Measurements from ENCODE around the gene F2RL3. TPM values are rescaled to one million over a fixed set of nuclear protein-coding genes. Genes with fewer than 3 reads are reported as not detected.

Gene F2RL3
- total RNA-seq: 1 to 10 TPM; 1.6 to 2.1 TPM

DNA sequence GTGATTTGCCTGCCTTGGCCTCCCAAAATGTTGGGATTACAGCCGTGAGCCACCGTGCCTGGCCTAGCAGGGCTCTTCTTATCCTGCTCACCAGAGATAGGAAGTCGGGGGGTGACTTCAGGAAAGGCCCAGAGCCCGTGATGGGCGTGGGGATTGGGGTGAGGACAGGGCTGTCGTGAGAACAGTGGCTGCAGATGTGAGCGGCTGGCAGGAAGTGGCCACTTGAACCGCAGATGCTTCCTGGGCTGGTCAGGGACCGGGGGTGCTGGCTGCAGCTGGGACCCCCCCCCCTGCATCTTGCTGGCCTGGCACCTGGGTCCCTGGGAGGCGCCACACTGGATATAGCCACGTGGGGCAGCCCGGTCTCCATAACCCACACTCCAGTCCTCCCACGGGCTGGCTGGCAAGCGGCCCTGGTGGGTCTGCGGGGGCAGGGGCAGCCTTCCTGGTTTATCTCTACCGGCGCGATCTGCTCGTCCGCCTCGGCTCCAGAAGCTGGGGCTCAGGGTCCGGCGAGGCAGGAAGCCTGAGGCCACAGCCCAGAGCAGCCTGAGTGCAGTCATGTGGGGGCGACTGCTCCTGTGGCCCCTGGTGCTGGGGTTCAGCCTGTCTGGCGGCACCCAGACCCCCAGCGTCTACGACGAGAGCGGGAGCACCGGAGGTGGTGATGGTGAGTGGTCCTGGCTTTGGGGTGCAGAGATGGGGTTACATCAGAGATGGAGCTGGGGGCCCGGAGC lies at the start of gene F2RL3:
Gene F2RL3 (plus strand): TSS at position 371 of the 737 bp plus-strand sequence. CDS start 191 bp downstream, at position 562.
- H3K36me3 ChIP-seq (replicated peaks in 1 of 2; ENCODE audit: insufficient read depth in 1 of 2, low read depth in 2 of 2): no peaks in the 10 kb centered on the region
- H3K4me3 ChIP-seq: no peak within 1 kb of the TSS
- TF ChIP-seq POLR2A (IDR thresholded peaks at IDR 0.05): peak in 1 of 3 donors; percentile 13
- TF ChIP-seq, protein P1, sequence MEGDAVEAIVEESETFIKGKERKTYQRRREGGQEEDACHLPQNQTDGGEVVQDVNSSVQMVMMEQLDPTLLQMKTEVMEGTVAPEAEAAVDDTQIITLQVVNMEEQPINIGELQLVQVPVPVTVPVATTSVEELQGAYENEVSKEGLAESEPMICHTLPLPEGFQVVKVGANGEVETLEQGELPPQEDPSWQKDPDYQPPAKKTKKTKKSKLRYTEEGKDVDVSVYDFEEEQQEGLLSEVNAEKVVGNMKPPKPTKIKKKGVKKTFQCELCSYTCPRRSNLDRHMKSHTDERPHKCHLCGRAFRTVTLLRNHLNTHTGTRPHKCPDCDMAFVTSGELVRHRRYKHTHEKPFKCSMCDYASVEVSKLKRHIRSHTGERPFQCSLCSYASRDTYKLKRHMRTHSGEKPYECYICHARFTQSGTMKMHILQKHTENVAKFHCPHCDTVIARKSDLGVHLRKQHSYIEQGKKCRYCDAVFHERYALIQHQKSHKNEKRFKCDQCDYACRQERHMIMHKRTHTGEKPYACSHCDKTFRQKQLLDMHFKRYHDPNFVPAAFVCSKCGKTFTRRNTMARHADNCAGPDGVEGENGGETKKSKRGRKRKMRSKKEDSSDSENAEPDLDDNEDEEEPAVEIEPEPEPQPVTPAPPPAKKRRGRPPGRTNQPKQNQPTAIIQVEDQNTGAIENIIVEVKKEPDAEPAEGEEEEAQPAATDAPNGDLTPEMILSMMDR (IDR thresholded peaks at IDR 0.05): no peak
- intact Hi-C loops (cut with DNase I): no loop called here
- H3K9me3 ChIP-seq: no peaks in the 10 kb centered on the region
- no peaks in the 10 kb centered on the region for H3K4me1 ChIP-seq
- ATAC-seq: peak; percentile 28
- peak within 1 kb of the TSS in 3 of 4 donors; percentile 8 to 39 (median 36) for H3K27ac ChIP-seq
- peak in 3 of 4 donors; percentile 27 to 35 (median 30) for DNase-seq
- 32 to 55% methylated on average over 12 to 23 of the region's 31 CpGs for WGBS, 2 donors
- H3K27me3 ChIP-seq: peaks cover 0 to 10% of the 10 kb centered on the region in 2 donors

DNA sequence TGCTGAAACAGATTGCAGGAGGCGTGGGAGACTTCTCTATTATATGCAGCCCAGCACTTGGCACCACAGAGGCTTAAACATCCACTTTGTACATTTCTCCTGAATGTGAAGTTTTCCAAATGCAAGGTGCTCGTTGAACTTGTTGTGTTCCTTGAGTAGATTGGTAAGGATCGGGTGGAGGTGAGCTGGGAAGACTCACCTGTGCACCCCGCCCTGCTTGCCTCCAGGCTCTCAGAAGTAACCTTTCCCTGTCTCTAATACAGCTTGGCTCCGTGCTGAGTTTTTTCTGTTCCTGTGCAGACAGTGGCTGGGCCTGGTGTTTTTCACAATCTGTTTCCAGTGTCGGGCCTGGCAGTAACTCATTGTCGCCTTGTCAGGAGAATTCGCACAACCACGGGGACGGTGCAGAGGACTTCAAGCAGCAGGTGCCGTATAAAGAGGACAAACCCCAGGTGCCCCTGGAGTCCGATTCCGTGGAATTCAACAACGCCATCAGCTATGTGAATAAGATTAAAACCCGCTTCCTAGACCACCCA lies 47.3 kb upstream of the F2RL3 start:
- intact Hi-C loops (cut with DNase I): no loop called here
- H3K36me3 ChIP-seq (replicated peaks in 1 of 2; ENCODE audit: insufficient read depth in 1 of 2, low read depth in 2 of 2): peaks cover 0 to 9% of the 10 kb centered on the region in 2 donors
- WGBS, 2 donors: 93 to 94% methylated on average over 15 of the region's 15 CpGs

DNA sequence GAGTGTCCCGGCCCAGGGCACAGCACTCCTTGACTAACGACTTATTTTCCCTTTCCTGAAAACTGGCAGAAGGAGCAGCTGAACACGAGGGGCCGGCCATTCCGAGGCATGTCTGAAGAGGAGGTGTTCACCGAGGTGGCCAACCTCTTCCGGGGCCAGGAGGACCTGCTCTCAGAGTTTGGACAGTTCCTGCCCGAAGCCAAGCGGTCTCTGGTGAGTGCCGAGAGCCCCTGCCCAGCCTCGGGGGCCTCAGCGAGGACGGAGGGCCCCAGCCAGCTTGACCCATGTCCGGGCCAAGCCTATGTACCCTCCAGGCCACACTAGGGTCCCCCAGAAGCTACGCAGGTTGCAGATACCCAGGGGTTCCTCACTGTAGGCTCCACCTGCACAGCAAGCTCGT lies 41.9 kb upstream of the F2RL3 start:
- peaks cover 13 to 31% of the 10 kb centered on the region in 2 donors for H3K36me3 ChIP-seq (replicated peaks in 1 of 2; ENCODE audit: insufficient read depth in 1 of 2, low read depth in 2 of 2)
- ATAC-seq: no peak
- TF ChIP-seq, protein P1 (IDR thresholded peaks at IDR 0.05): no peak
- TF ChIP-seq POLR2A (IDR thresholded peaks at IDR 0.05): no peak
- DNase-seq: no peak
- intact Hi-C loops (cut with DNase I): no loop called here
- no peak overlapping the region for H3K4me3 ChIP-seq
- H3K27ac ChIP-seq: no peak overlapping the region
- no peaks in the 10 kb centered on the region for H3K9me3 ChIP-seq
- 89 to 93% methylated on average over 5 to 15 of the region's 16 CpGs for WGBS, 2 donors
- no peaks in the 10 kb centered on the region for H3K4me1 ChIP-seq
- H3K27me3 ChIP-seq: no peaks in the 10 kb centered on the region

More for the DNA sequence above, 47.3 kb upstream of the F2RL3 start:
- ATAC-seq (no peak), DNase-seq (no peak)
- no peaks in the 10 kb centered on the region for H3K4me1 ChIP-seq
- H3K9me3 ChIP-seq: no peaks in the 10 kb centered on the region
- TF ChIP-seq, protein P1 (IDR thresholded peaks at IDR 0.05): no peak
- TF ChIP-seq POLR2A (IDR thresholded peaks at IDR 0.05): no peak
- H3K27ac ChIP-seq: no peak overlapping the region
- no peaks in the 10 kb centered on the region for H3K27me3 ChIP-seq
- no peak overlapping the region for H3K4me3 ChIP-seq

DNA sequence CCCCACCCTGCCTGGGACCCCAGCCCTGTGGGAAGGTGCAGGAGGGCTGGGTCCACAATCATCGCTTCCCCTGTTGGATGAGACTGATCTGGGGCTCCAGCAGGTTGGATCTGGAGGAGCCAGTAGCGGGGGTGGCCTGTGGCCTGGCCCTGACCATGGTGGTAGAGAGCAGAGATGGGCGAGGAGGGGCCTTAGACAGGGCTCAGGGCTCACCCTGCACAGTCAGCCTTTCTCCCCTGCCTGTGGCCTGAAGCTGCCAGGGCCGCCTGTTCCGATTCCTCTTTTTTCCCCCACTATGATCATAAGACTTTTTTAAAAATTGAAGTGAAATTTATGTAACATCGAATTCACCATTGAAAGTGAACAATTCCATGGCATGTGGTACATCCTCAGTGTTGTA lies 41.4 kb upstream of the F2RL3 start:
- intact Hi-C loops (cut with DNase I): no loop called here
- WGBS, 2 donors: 79 to 86% methylated on average over 4 to 6 of the region's 6 CpGs
- Histone ChIP-seq H3K9me3 (no peaks in the 10 kb centered on the region), H3K27ac (no peak overlapping the region), H3K27me3 (no peaks in the 10 kb centered on the region), H3K4me1 (no peaks in the 10 kb centered on the region), H3K36me3 (replicated peaks in 1 of 2; ENCODE audit: insufficient read depth in 1 of 2, low read depth in 2 of 2) (peaks cover 13 to 35% of the 10 kb centered on the region in 2 donors), H3K4me3 (no peak overlapping the region)
- no peak for TF ChIP-seq POLR2A (IDR thresholded peaks at IDR 0.05)
- TF ChIP-seq, protein P1 (IDR thresholded peaks at IDR 0.05): no peak
- DNase-seq (peak in 1 of 4 donors; percentile 12), ATAC-seq (no peak)
